Measurements from ENCODE around the gene FSHR. TPM values are rescaled to one million over a fixed set of nuclear protein-coding genes. Genes with fewer than 3 reads are reported as not detected.

The FSHR gene
- total RNA-seq, 1 donor from 2014 or later = not detected

DNA sequence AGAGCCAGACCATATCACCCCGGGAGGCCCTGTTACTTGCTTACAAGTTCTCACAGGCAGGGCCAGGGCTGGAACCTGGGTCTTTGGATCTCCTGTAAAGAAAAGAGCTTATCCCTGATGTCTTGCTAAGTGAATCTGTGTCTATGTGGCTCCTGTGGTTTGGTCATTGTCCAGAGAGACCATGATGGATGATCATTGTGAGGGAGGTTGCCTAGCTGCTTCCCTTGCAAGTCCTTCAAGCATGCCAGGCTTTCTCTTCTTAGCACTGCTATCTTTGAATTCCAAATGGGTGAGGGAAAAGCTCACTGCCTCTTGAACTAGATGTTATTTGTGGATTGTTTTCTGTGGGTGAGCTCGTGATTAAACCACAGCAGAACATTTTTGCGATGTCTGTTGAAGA lies 151.6 kb downstream of the FSHR start:
- H3K36me3 Mint-ChIP-seq (ENCODE audit: low read depth) = no peaks in the 10 kb centered on the region

DNA sequence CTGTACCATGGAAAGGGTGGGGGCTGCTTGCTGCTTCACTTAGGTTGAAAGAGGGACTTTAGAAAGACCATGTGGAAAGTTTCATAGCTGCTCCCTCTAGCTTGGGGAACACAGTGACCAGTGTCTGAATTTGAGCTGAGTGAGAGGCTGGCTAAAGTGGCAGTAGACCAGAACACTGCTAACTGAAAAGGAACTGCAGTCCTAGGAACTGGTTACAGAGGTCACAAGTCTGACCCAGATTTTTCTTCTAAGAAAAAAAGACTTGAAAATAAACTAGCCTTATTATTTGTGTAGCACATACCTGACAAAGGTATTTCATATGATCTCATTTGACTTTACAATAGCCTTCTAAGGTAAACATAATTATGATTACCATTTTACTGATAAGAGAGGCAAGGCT lies 153.6 kb downstream of the FSHR start:
- no peaks in the 10 kb centered on the region for H3K4me1 Mint-ChIP-seq (ENCODE audit: low read depth)

More for the DNA sequence above, 151.6 kb downstream of the FSHR start:
- Mint-ChIP-seq H3K27ac (ENCODE audit: unreplicated experiment) (no peak overlapping the region), H3K9me3 (ENCODE audit: low read depth) (peaks cover 7% of the 10 kb centered on the region), H3K27me3 (ENCODE audit: low read depth) (peaks cover 4% of the 10 kb centered on the region), H3K4me3 (ENCODE audit: unreplicated experiment) (no peak overlapping the region), H3K4me1 (ENCODE audit: low read depth) (no peaks in the 10 kb centered on the region)
- DNase-seq (ENCODE audit: low spot score) = no peak
- TF ChIP-seq, protein P1, sequence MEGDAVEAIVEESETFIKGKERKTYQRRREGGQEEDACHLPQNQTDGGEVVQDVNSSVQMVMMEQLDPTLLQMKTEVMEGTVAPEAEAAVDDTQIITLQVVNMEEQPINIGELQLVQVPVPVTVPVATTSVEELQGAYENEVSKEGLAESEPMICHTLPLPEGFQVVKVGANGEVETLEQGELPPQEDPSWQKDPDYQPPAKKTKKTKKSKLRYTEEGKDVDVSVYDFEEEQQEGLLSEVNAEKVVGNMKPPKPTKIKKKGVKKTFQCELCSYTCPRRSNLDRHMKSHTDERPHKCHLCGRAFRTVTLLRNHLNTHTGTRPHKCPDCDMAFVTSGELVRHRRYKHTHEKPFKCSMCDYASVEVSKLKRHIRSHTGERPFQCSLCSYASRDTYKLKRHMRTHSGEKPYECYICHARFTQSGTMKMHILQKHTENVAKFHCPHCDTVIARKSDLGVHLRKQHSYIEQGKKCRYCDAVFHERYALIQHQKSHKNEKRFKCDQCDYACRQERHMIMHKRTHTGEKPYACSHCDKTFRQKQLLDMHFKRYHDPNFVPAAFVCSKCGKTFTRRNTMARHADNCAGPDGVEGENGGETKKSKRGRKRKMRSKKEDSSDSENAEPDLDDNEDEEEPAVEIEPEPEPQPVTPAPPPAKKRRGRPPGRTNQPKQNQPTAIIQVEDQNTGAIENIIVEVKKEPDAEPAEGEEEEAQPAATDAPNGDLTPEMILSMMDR (IDR thresholded peaks at IDR 0.05) = no peak

DNA sequence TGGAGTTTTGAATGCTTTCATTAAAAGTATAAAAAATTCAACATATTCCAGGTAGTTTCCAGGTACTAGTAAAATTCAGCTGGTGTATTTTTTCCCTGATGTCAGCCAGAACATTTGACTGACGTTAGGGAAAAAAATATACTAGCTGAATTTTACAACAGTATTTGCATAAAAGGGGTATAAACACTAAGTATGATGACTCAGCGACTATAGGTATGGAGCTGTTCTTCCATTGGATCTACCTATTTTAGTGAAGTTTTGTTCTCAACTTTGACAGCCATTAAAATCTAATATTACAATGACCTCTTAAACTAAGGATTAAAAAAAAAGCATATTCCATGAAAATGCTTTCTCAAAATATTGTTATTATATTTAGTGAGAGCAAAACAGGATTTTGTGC lies 155.9 kb downstream of the FSHR start:
- DNase-seq (ENCODE audit: low spot score) = no peak
- H3K27ac Mint-ChIP-seq (ENCODE audit: unreplicated experiment) = no peak overlapping the region
- H3K4me1 Mint-ChIP-seq (ENCODE audit: low read depth) = no peaks in the 10 kb centered on the region
- H3K9me3 Mint-ChIP-seq (ENCODE audit: low read depth) = no peaks in the 10 kb centered on the region
- H3K4me3 Mint-ChIP-seq (ENCODE audit: unreplicated experiment) = no peak overlapping the region
- H3K36me3 Mint-ChIP-seq (ENCODE audit: low read depth) = no peaks in the 10 kb centered on the region
- H3K27me3 Mint-ChIP-seq (ENCODE audit: low read depth) = peaks cover 8% of the 10 kb centered on the region
- TF ChIP-seq, protein P1 (IDR thresholded peaks at IDR 0.05) = no peak

More for the DNA sequence above, 153.6 kb downstream of the FSHR start:
- peaks cover 4% of the 10 kb centered on the region for H3K27me3 Mint-ChIP-seq (ENCODE audit: low read depth)
- H3K9me3 Mint-ChIP-seq (ENCODE audit: low read depth) = no peaks in the 10 kb centered on the region
- no peak overlapping the region for H3K4me3 Mint-ChIP-seq (ENCODE audit: unreplicated experiment)
- TF ChIP-seq, protein P1 (IDR thresholded peaks at IDR 0.05) = no peak
- no peak overlapping the region for H3K27ac Mint-ChIP-seq (ENCODE audit: unreplicated experiment)
- no peaks in the 10 kb centered on the region for H3K36me3 Mint-ChIP-seq (ENCODE audit: low read depth)
- DNase-seq (ENCODE audit: low spot score) = no peak

DNA sequence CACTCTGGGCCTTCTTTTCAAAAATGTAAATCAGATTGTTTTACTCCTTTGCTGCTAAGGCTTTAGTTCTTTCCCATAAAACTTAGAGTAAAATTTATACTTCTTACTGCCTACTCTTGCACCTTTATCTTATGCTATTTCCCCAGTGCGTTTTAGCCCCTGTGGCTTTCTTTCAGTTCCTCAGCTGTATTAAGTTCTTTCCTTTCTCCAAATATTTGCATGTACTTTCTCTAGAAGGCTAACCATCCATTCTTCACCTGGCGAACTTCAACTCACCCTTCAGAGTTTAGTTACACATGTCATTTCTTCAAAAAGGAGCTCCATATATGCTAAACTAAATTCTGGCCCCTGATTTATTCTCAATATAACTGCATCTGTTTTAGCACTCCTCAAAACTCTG lies 160.7 kb downstream of the FSHR start:
- TF ChIP-seq, protein P1 (IDR thresholded peaks at IDR 0.05) = no peak
- H3K4me3 Mint-ChIP-seq (ENCODE audit: unreplicated experiment) = no peak overlapping the region
- H3K27ac Mint-ChIP-seq (ENCODE audit: unreplicated experiment) = no peak overlapping the region
- H3K4me1 Mint-ChIP-seq (ENCODE audit: low read depth) = no peaks in the 10 kb centered on the region
- no peaks in the 10 kb centered on the region for H3K36me3 Mint-ChIP-seq (ENCODE audit: low read depth)
- no peaks in the 10 kb centered on the region for H3K9me3 Mint-ChIP-seq (ENCODE audit: low read depth)
- peaks cover 19% of the 10 kb centered on the region for H3K27me3 Mint-ChIP-seq (ENCODE audit: low read depth)
- DNase-seq (ENCODE audit: low spot score) = no peak

DNA sequence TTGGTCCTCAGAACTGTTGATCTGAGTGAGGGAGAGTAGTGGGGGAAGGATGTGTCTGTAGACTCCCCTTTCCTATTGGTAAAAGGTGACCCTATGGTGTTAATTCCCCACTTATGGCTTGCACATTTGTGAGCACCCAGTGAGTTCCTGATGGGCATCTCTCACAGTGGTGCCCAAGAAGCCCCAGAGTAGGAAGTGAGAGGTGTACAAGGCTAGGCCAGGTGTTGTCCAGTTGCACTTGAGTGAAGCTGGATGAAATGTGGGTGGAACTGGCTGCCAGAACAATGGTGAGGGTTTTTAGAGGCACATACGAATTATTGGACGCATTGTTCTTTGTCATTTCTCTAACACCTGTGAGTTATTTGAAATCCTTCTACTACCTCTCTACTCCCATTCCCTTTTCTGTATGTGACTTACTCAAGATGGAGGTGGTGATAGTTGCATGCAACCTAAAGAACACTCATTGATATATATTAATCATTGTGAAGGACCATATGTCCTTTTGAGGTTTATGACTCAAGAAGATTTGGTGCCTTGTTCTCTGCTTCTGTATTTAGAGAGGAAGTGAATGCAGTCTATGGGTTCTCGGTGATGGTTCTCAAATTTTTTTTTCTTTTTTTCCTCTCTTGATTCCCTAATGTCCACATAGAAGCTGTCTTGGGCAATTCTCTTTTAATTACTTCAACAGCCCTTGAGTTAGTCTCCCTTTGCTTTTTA lies 162.7 kb downstream of the FSHR start:
- no peaks in the 10 kb centered on the region for H3K9me3 Mint-ChIP-seq (ENCODE audit: low read depth)
- TF ChIP-seq, protein P1 (IDR thresholded peaks at IDR 0.05) = no peak
- H3K36me3 Mint-ChIP-seq (ENCODE audit: low read depth) = no peaks in the 10 kb centered on the region
- no peak overlapping the region for H3K27ac Mint-ChIP-seq (ENCODE audit: unreplicated experiment)
- DNase-seq (ENCODE audit: low spot score) = no peak
- H3K27me3 Mint-ChIP-seq (ENCODE audit: low read depth) = peaks cover 22% of the 10 kb centered on the region
- H3K4me3 Mint-ChIP-seq (ENCODE audit: unreplicated experiment) = no peak overlapping the region
- no peaks in the 10 kb centered on the region for H3K4me1 Mint-ChIP-seq (ENCODE audit: low read depth)

Data from chondrocyte (in vitro differentiated cells).